C4-2B (cell line): ENCODE results near the gene DGKE.

Experiments
- CTCF ChIP-seq: fragments of 450-650 bp; conservative IDR thresholded peaks from 2 replicates; pipeline ENCODE4 v1.5.1; 2017; ENCODE audit warnings: mild to moderate bottlenecking
- ZFX ChIP-seq: fragments of 450-650 bp; IDR thresholded peaks from 2 replicates; pipeline ENCODE4 v1.6.1; 2017

- TF ChIP-seq CTCF (no peak), ZFX (no peak)
Measured at GRCh38 chr17:56832446-56832845, 1.5 kb upstream of the DGKE start.
